ENCODE results near the gene FDXR. TPM values are rescaled to one million over a fixed set of nuclear protein-coding genes. Genes with fewer than 3 reads are reported as not detected.

FDXR gene
- total RNA-seq, 1 experiment from 2014 or later: 39.7 TPM

DNA sequence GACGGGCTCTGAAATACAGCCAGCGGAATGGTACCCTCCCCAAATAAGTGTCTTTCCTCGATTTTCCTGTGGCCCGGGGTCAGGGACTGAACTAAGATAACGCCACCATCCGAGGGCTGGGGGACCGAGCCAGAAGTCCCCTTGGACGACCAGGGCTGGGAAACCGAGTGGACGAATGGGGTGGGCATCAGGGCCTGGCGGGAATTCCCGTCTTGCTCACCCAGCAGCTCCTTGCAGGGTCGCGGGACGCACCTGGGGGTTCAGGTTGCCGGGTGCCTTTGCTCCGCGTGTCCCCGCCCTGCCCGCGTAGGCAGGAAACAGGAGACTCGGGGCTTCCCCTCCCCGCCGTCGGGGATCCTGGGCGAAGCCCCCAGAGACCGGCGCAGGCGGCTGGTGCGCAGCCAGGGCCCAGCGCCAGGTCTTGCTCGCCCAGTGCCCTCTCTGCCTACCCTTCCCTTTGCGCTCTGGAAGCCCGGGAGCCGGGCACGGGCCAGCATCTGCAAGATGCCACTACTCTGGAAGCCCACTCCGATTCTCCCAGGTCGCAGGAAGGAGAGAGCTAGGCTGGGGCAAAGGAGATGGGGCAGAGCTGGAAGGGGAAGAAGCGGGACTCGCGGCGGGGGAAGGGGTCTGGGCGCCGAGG lies 12.4 kb downstream of the FDXR start:
- H2BK120ac ChIP-seq (ENCODE audit: low read depth, low read length, poor library complexity, severe bottlenecking): no peak overlapping the region
- no peak overlapping the region for H3K18ac ChIP-seq (ENCODE audit: insufficient read length, low read depth, low read length)
- peaks cover 3 to 15% (median 15%) of the 10 kb centered on the region in 3 experiments; a peak in 4 of 7 replicates for H3K36me3 Mint-ChIP-seq (ENCODE audit: insufficient read depth in 1 of 3, low read depth in 3 of 3)
- H3K4ac ChIP-seq (ENCODE audit: low read depth, low read length): no peak overlapping the region
- H4K20me1 ChIP-seq (ENCODE audit: control insufficient read depth, insufficient read depth, insufficient read length): no peaks in the 10 kb centered on the region
- no peak for TF ChIP-seq CTCF (conservative IDR thresholded peaks at IDR 0.05)
- WGBS (ENCODE audit: extremely low coverage, insufficient read length, low lambda C conversion rate): no CpG with 5 or more reads among the region's 44 CpGs
- peak overlapping the region; percentile 44 to 77 for H3K4me3 Mint-ChIP-seq
- no peak overlapping the region for H4K8ac ChIP-seq (replicated peaks; ENCODE audit: insufficient read length, low read depth, low read length)
- no peak overlapping the region for H3K27ac Mint-ChIP-seq
- no peak overlapping the region for H3T11ph ChIP-seq (ENCODE audit: low read length)
- H3K27me3 ChIP-seq (ENCODE audit: insufficient read depth, low read length): peaks cover 43% of the 10 kb centered on the region
- no peak overlapping the region for H3K9ac ChIP-seq (ENCODE audit: extremely low read depth, insufficient read length, low read length)
- no peak overlapping the region for H2BK20ac ChIP-seq (ENCODE audit: low read depth, low read length, poor library complexity, severe bottlenecking)
- no peak overlapping the region for H2BK12ac ChIP-seq (ENCODE audit: insufficient read length, low read depth, low read length)
- H3K79me2 ChIP-seq (ENCODE audit: insufficient read depth, low read length): no peaks in the 10 kb centered on the region
- peak; percentile 57 for DNase-seq
- no peak overlapping the region for H3K27ac ChIP-seq (ENCODE audit: insufficient read length, low read depth, low read length)
- no peak overlapping the region for H4K5ac ChIP-seq (ENCODE audit: insufficient read length, low read depth, low read length)
- no peak overlapping the region for H3K14ac ChIP-seq (ENCODE audit: insufficient read depth, low read length)
- H3K27me3 Mint-ChIP-seq (ENCODE audit: low read depth): peaks cover 67% of the 10 kb centered on the region
- peak overlapping the region; percentile 39 for H3K4me2 ChIP-seq (ENCODE audit: insufficient read depth, insufficient read length, low read length)
- H2AK5ac ChIP-seq (ENCODE audit: insufficient read length, low read length): no peak overlapping the region
- no peak overlapping the region for H3K23ac ChIP-seq (ENCODE audit: insufficient read length, low read depth, low read length)
- H3K23me2 ChIP-seq (ENCODE audit: insufficient read length, low read depth, low read length, poor library complexity, severe bottlenecking): peaks cover 13% of the 10 kb centered on the region
- H3K4me1 ChIP-seq (ENCODE audit: insufficient read depth, low read length): 0 out of 2 replicates have a peak, but pooled peaks cover 2% of the 10 kb centered on the region
- no peak overlapping the region for H3K56ac ChIP-seq (ENCODE audit: insufficient read length, low read depth, low read length)
- no peak overlapping the region for H2AFZ ChIP-seq (ENCODE audit: low read length)
- H2BK15ac ChIP-seq (ENCODE audit: low read depth, low read length): no peak overlapping the region
- H4K91ac ChIP-seq (ENCODE audit: insufficient read length, low read depth, low read length): no peak overlapping the region
- H3K9me3 Mint-ChIP-seq: no peaks in the 10 kb centered on the region
- no peak overlapping the region for H2BK5ac ChIP-seq (ENCODE audit: insufficient read length, low read length)
- H3K4me1 Mint-ChIP-seq: peaks cover 14 to 18% of the 10 kb centered on the region in 2 experiments
- H3K9me3 ChIP-seq (ENCODE audit: control insufficient read depth, low read depth, low read length): no peaks in the 10 kb centered on the region
- no peaks in the 10 kb centered on the region for H3K79me1 ChIP-seq (ENCODE audit: insufficient read depth, low read depth, low read length, poor library complexity, severe bottlenecking)

Data from H9 (cell line).